GM19324 (cell line): ENCODE results near the gene HDAC7.

Experiments
- ATAC-seq: cut with Tn5 transposase; IDR thresholded peaks from one replicate; pipeline ENCODE4 v1.9.1; 2021; ENCODE audit warnings: mild to moderate bottlenecking, moderate library complexity; ENCODE audit not compliant: unreplicated experiment, low FRiP score

The HDAC7 gene

GRCh38 chr12:47752552-47752951, 67.2 kb downstream of the HDAC7 start:
- no peak for ATAC-seq

DNA sequence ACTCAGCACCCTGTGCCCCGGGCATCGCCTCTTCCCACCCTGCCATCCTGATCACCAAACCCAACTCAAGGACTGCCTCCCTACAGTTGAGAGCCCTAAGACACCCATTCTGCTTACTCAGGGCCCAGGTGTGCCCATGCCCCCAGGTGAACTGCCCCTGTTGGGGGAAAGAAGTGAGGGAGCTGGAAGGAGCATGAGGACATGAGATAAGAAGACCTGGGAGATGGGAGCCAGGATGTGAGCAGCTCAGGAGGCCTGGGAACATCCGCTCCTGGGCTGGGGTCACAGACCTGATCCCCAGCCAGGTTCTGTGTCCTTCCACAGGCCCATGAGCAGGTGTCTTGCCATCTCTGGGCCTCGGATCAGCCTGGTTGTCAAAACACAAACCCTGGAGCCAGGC, 67.6 kb downstream of the HDAC7 start:
- ATAC-seq, result no peak

DNA sequence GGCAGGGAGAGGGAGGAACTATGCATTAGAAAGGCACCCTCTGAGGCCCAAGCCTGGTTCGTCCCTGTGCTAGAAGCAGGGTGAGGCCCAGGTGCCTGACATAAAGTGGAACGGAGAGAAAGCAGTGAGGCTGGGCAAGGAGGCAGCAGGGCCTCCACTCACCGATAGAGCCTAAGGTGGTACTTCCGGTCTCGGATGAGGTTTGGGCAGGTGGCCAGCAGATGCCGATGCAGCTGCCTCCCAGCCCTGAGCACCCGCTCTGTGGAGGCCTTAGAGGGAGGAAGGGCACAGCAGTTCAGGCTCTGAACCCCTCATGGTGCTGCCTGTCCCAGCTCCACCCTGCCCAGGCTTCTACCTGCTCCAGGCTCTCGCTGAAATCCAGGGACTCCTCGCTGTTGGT, 68.1 kb downstream of the HDAC7 start:
- ATAC-seq, result no peak

DNA sequence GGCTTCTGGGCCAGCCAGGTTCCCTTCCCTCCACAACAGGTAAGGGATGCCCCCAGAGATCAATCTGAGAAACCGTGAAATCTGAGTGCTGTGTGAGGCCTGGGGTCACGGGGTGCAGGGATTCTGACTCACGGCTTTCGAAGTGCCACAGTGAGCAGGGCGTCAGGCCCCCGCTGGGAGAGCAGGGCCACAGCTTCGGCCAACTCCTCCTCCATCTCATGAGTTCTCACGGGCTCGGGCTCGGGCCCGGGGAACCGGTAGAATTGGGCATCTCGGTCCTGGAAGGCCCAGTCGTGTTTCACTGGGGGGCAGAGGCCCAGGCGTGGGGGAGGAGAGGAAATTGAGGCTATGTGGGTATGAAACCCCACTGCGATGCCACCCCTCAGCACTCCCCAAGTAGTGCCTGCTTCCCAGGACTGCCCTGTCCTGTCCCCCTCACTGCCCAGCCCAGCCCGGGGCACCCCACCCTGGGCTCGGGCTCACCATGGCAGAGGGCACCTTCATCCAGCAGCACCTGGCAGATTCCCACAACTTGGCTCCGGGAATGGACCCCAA, 68.7 kb downstream of the HDAC7 start:
- ATAC-seq, result no peak

GRCh38 chr12:47750229-47750798, 69.4 kb downstream of the HDAC7 start:
- no peak for ATAC-seq

DNA sequence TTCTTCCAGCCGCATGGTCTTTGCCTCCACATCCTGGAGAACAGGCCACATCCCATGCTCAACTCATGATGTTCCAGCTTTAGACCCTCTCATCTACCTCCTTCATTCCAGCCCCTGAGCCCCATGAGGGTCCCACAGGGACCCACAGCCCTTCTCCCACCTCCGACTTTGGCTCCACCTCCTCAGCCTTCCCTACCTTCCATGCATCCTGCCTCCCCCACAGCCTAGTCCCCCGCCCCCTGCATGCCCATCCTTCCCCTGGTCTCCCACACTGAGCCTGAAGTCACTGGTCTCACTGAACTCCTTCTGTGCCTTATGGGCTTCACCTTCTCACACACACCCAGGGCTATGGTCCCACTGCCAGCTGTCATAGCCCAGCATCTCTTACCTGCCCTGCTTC, 70.8 kb downstream of the HDAC7 start:
- no peak for ATAC-seq

- no peak for ATAC-seq
These were observed 71.2 kb downstream of the HDAC7 start for GRCh38 chr12:47748507-47748828.

DNA sequence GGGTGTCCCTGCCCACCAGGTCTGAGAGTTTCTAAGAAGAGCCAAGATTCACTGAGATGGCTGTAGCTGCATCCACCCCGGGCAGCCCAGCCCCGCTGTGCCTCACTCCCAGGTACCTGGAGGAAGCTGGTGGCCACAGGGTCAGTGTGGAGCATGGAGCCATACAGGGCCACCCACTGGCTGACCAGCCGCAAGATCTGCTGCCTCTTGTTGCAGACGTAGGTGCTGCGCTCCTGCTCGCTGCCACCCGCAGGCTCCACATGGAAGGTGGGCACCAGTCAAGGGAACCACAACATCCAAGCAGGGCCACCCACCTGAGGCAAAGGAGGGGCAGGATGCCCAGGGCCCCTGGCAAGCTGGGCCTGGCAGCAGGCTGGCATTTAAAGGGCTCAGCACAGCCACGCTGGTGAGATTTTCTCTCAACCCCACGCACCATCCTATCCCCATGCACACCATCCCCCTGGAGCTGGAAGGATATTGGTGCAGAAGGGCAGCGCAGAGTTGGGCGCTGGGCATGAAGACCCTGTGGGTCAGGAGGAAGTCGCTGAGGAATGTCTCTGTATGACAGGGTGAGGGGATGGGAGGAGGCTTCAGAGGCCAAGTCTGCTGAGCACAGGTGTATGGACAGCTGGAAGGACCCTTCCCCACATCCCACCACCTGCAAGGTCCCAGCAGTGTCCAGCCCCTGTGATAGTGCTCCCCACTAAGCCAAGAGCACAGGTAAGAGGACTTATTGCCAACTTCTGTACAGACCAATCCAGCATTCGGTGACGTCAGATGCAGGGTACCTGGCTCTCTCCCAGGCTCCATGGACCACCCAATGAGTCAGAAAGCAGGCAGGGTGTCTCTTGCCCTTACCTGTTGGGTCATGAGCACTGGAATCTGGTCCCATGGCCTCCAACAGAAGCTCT, 71.9 kb downstream of the HDAC7 start:
- ATAC-seq, result no peak

GRCh38 chr12:47747126-47747525, 72.6 kb downstream of the HDAC7 start:
- no peak for ATAC-seq

GRCh38 chr12:47746523-47746922, 73.2 kb downstream of the HDAC7 start:
- ATAC-seq, result no peak

GRCh38 chr12:47746073-47746472, 73.6 kb downstream of the HDAC7 start:
- no peak for ATAC-seq

GRCh38 chr12:47745485-47746041, 74.1 kb downstream of the HDAC7 start:
- ATAC-seq, result no peak

DNA sequence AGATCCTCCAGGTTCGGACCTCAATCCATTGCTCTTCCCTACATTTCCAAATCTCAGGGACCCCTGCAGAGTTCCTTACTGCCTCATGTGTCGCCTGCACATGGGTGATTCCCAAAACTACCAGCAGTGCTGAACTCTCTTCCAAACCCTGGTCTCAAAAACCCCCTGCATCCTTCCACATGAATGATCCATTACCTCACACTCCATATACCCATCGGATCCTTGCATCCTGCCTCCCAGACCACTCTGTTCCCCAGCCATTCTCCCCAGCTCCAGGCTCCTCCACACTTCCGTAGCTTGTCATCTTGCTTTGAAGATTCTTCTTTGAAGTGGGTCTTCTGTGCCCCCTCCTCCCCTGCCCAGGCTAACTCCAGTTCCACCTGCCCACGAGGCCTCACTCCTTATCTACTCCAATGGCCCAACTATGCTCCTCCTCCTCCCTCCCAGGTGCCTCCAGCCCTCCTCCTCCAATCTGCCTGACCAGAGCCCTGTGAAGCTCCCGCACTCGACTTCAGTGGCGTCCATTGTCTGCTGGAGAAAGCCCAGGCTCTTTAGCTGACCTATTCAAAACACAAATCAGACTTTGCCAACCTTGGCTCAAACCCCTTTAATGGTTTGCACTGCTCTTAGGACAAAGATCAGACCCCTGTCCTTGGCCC, 74.8 kb downstream of the HDAC7 start:
- ATAC-seq, result no peak

GRCh38 chr12:47744005-47744651, 75.6 kb downstream of the HDAC7 start:
- ATAC-seq, result no peak

DNA sequence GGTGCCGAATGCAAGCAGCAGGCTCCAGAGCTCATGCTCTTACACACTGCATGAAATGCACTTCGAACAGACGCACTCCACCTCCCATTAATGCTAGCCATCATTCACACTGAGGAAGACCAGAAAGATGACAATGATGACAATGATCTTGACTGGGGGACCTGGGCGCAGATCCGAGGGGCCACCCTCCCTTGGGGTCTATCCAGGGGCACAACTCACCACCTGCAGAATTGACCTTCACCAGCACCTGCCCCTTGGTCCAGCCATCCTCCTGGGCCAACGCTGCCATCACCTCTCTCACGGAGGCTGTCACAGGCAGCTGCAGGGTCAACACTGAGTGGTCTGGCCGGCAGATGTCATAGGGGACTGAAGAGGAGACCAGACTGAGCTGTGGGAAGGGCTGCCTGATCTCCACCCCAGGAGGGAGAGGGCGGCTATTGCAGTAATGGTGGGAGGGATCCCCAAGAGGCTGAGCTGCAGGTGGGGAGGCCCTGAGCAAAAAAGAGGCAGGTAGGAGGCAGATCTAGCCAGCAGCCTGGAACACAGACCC, 76.3 kb downstream of the HDAC7 start:
- no peak for ATAC-seq

DNA sequence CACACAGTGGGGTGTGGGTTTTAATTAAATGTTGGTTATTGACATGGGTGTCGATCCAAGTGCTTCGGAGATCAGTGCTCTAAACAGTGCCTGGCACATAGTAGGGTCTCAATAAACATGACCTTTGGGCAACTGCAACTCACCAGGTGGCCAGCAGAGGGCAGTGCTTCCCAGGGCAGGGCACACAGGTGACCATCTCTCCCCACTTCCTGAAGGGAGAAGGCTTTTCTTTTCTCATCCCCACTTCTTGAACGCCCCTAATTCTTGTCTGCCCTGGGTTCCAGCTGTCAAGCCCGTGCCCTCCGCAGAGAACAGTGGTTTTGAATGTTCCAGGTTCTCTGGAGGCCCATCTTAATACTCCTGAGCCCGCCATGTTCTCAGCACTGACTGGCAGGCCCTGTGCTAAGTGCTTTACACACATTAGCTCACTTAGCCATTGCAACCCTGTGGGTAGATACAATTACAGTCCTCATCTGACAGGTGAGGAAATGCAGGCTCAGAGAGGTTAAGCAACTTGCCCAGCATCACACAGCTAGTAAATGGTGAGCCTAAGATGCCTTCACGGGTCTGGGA, 77.4 kb downstream of the HDAC7 start:
- no peak for ATAC-seq

- ATAC-seq, result no peak
These were observed 78.4 kb downstream of the HDAC7 start for GRCh38 chr12:47741340-47741703.

DNA sequence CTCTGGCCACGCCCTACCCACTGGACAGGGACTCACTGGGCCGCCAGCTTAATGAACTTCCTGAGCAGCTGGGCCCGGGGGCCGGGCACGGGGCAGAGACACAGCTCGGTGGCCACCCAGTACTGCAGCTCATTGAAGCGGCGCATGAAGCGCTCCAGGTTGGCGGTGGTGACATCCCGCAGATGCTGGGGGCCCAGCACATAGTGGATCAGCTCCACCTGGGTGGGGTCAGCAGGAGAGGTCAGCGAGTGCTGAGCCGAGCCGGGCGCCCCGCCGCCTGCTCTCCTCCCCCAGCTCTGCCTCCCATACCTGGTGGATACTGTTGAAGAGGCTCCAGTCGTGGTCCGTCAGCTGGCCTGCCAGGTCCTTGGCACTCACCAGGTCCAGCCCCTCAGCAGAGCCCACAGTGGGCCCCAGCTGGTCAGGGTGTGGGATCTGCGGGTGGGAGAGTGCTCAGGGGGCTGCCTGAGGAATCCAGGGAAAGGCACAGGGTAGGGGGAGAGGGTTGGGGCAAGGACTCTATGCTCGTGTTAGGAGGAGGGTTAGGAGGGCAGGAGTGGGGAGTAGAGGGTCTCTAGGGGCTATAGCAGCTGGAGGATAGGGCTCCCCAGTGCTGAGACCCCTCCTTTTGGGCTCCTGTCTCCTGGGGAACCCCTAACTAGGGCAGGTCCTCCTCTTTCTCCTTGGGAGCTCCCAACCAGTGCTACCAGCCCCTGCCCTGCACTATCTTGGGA, 78.9 kb downstream of the HDAC7 start:
- peak; percentile 33 for ATAC-seq

DNA sequence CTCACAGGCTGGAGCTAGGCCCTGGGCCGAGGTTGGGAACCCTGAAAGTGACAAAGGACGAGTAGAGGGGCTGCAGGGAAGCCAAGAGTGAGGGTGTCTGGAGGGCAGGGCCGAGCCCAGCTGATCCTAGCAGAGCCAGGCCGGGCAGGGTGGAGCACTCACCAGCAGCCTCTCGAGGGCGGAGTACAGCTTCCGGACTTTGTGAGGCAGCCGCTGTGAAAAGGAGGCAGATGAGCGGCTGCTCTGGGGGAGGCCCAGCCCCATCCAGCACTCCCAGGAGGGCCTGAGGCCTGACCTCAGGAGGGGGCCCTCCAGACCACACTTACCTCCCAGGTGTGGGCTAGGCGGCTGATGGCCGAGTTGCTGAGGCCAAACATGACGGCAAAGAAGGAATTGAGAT, 79.7 kb downstream of the HDAC7 start:
- peak; percentile 41 for ATAC-seq
